WTC11 (cell line): ENCODE measurements around the gene COX8C. TPM values are rescaled to one million over a fixed set of nuclear protein-coding genes. Genes with fewer than 3 reads are reported as not detected.

Experiments used
- ATAC-seq: fragments of 200-7000 bp; cut with Tn5 transposase; 2 replicates; pipeline ENCODE4 v1.10.0; 2021; ENCODE audit warnings: mild to moderate bottlenecking, moderate library complexity
- CTCF ChIA-PET: fragments of 300-600 bp; sonication (Branson Sonifier 250); formaldehyde crosslinking; loops from one replicate; lab custom pipeline; 2021; ENCODE audit warnings: antibody characterized with exemption; lab: Charles Lee
- POLR2A ChIA-PET: fragments of 350-600 bp; sonication (Branson Sonifier 250); formaldehyde crosslinking; loops from one replicate; lab custom pipeline; 2021; ENCODE audit warnings: antibody characterized with exemption; lab: Charles Lee
- DNase-seq: peaks from one replicate; pipeline ENCODE4 v3.0.0; 2021; ENCODE audit warnings: low spot score
- H3K27ac Mint-ChIP-seq: 2 replicates; pipeline ENCODE4 v1.8.0; 2021; ENCODE audit warnings: mixed read lengths
- H3K27me3 Mint-ChIP-seq: 2 replicates; pipeline ENCODE4 v1.8.0; 2021; ENCODE audit warnings: low read depth, mild to moderate bottlenecking, moderate library complexity, mixed read lengths
- H3K36me3 Mint-ChIP-seq: 2 replicates; pipeline ENCODE4 v1.8.0; 2021; ENCODE audit warnings: mixed read lengths
- H3K4me1 Mint-ChIP-seq: 2 replicates; pipeline ENCODE4 v1.8.0; 2022; ENCODE audit warnings: mixed read lengths
- H3K4me3 Mint-ChIP-seq: 2 replicates; pipeline ENCODE4 v1.8.0; 2021; ENCODE audit warnings: mild to moderate bottlenecking, moderate library complexity, mixed read lengths
- H3K9me3 Mint-ChIP-seq: 2 replicates; pipeline ENCODE4 v1.8.0; 2021; ENCODE audit warnings: mixed read lengths
- ATF2 ChIP-seq: sonication (generic); formaldehyde crosslinking; IDR thresholded peaks from 2 replicates; pipeline ENCODE4 v1.8.1; 2022; ENCODE audit warnings: low read depth, missing genetic modification reagents, borderline replicate concordance
- E2F1 ChIP-seq: sonication (generic); formaldehyde crosslinking; IDR thresholded peaks from 2 replicates; pipeline ENCODE4 v1.8.0; 2022; ENCODE audit warnings: mild to moderate bottlenecking, missing genetic modification reagents
- E2F5 ChIP-seq: sonication (generic); formaldehyde crosslinking; IDR thresholded peaks from 2 replicates; pipeline ENCODE4 v1.8.1; 2022; ENCODE audit warnings: mild to moderate bottlenecking, moderate library complexity, missing genetic modification reagents
- ESRRA ChIP-seq: sonication (generic); formaldehyde crosslinking; IDR thresholded peaks from 2 replicates; pipeline ENCODE4 v1.8.1; 2022; ENCODE audit warnings: mild to moderate bottlenecking, missing genetic modification reagents, borderline replicate concordance
- FOXP1 ChIP-seq: sonication (generic); formaldehyde crosslinking; IDR thresholded peaks from 2 replicates; pipeline ENCODE4 v1.8.0; 2022; ENCODE audit warnings: missing genetic modification reagents, mild to moderate bottlenecking, moderate library complexity, borderline replicate concordance
- GTF2I ChIP-seq: fragments of 250-450 bp; sonication (Bioruptor Pico); conservative IDR thresholded peaks from 2 replicates; pipeline ENCODE4 v1.4.0; 2021; ENCODE audit warnings: mild to moderate bottlenecking
- JUN ChIP-seq: sonication (generic); formaldehyde crosslinking; IDR thresholded peaks from 2 replicates; pipeline ENCODE4 v1.8.0; 2023; ENCODE audit warnings: mild to moderate bottlenecking, missing genetic modification reagents
- MLX ChIP-seq: sonication (generic); formaldehyde crosslinking; IDR thresholded peaks from 2 replicates; pipeline ENCODE4 v1.8.1; 2023; ENCODE audit warnings: mild to moderate bottlenecking, missing genetic modification reagents, moderate library complexity
- NFYB ChIP-seq: sonication (generic); formaldehyde crosslinking; conservative IDR thresholded peaks from 2 replicates; pipeline ENCODE4 v1.8.0; 2022; ENCODE audit warnings: low read depth, missing genetic modification reagents
- NR3C1 ChIP-seq: sonication (generic); formaldehyde crosslinking; conservative IDR thresholded peaks from 2 replicates; pipeline ENCODE4 v1.8.1; 2023; ENCODE audit warnings: low read depth, mild to moderate bottlenecking, missing genetic modification reagents
- PRRX2 ChIP-seq: fragments of 250-450 bp; sonication (Bioruptor Pico); IDR thresholded peaks from 2 replicates; pipeline ENCODE4 v1.8.0; 2021; ENCODE audit warnings: mild to moderate bottlenecking
- RORB ChIP-seq: fragments of 250-450 bp; sonication (Bioruptor Pico); IDR thresholded peaks from 2 replicates; pipeline ENCODE4 v1.9.0; 2021; ENCODE audit warnings: mild to moderate bottlenecking
- SMAD4 ChIP-seq: sonication (generic); formaldehyde crosslinking; IDR thresholded peaks from 2 replicates; pipeline ENCODE4 v1.8.0; 2022; ENCODE audit warnings: mild to moderate bottlenecking, missing genetic modification reagents
- TEAD1 ChIP-seq: sonication (generic); formaldehyde crosslinking; IDR thresholded peaks from 2 replicates; pipeline ENCODE4 v1.8.0; 2022; ENCODE audit warnings: mild to moderate bottlenecking, missing genetic modification reagents
- TP53 ChIP-seq: sonication (generic); formaldehyde crosslinking; IDR thresholded peaks from 2 replicates; pipeline ENCODE4 v1.8.1; 2023; ENCODE audit warnings: mild to moderate bottlenecking, missing genetic modification reagents
- ZBTB21 ChIP-seq: sonication (generic); formaldehyde crosslinking; IDR thresholded peaks from 2 replicates; pipeline ENCODE4 v1.8.1; 2023; ENCODE audit warnings: mild to moderate bottlenecking, missing genetic modification reagents, borderline replicate concordance
- ZMAT4 ChIP-seq: fragments of 250-450 bp; sonication (Bioruptor Pico); IDR thresholded peaks from 2 replicates; pipeline ENCODE4 v1.9.0; 2021; ENCODE audit warnings: mild to moderate bottlenecking
- ZNF317 ChIP-seq: sonication (generic); formaldehyde crosslinking; IDR thresholded peaks from 2 replicates; pipeline ENCODE4 v1.8.1; 2023; ENCODE audit warnings: low read depth, mild to moderate bottlenecking, moderate library complexity, missing genetic modification reagents, borderline replicate concordance
- ZNF532 ChIP-seq: fragments of 250-450 bp; sonication (Bioruptor Pico); IDR thresholded peaks from 2 replicates; pipeline ENCODE4 v1.9.0; 2021; ENCODE audit warnings: mild to moderate bottlenecking, borderline replicate concordance
- total RNA-seq: library from RNA; stranded (reverse); gene quantifications from 3 replicates; pipeline ENCODE4 v1.2.3, GENCODE V29; 2021
- TF ChIP-seq, protein P1 (sequence below): sonication (generic); formaldehyde crosslinking; IDR thresholded peaks from 2 replicates; pipeline ENCODE4 v1.8.1; 2023; ENCODE audit warnings: mild to moderate bottlenecking, moderate library complexity, missing genetic modification reagents

Gene COX8C
- total RNA-seq, 1 experiment from 2014 or later, result not detected

DNA sequence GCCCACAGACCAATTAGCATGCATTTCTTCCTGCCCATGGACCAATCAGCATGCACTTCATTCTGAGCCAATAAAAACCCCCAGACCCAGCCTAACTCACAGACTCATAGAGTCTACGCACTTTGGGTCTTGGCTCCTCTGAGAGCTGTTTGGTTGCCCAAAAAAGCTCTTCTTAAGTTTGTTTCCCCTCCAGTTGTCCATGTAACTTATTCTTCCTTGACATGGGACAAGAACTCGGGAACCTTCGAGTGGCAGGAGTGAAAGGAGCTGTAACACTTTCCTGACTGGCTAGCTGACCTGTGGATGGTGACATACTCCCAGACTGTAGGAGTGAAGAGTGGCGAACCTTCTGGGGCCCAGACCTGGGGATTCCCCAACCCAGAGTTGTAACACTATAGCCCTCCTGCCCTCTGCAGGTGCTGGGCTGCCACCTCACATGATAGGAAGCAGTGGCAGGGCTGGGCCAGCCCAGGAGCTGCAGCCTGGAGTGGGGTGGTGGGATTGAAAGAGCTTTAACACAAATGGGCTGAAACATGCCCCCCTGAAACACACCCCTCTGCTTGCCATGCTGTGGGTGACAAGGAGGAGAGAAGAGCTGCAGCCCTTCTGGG, 9.7 kb upstream of the COX8C start (continued):
- TF ChIP-seq E2F1, result no peak
- TF ChIP-seq PRRX2 (CRISPR knock-in tag), result no peak
- no peak for TF ChIP-seq NR3C1
- TF ChIP-seq, all 79 proteins: peak for 0

- DNase-seq, result no peak
- ChIA-PET POLR2A (no interaction called here), CTCF (interaction anchor here (0.8 to 1.0 kb wide), 3 partner anchors 11 to 35 kb away, joined by 3 read pairs; no protein-coding TSS in a partner anchor)
- Mint-ChIP-seq H3K4me3 (no peak overlapping the region), H3K9me3 (peaks cover 45% of the 10 kb centered on the region), H3K27ac (peak overlapping the region; percentile 57; the same call in 1 of the 2 replicates), H3K36me3 (peaks cover 60% of the 10 kb centered on the region), H3K4me1 (peaks cover 29% of the 10 kb centered on the region), H3K27me3 (peaks cover 2% of the 10 kb centered on the region; the same call in 1 of the 2 replicates)
- no peak for ATAC-seq
- TF ChIP-seq E2F5 (CRISPR knock-in tag) (no peak), ESRRA (CRISPR knock-in tag) (no peak), SMAD4 (CRISPR knock-in tag) (no peak), TEAD1 (CRISPR knock-in tag) (no peak), ZBTB21 (CRISPR knock-in tag) (no peak), NFYB (no peak), ATF2 (CRISPR knock-in tag) (no peak), RORB (no peak), ZMAT4 (CRISPR knock-in tag) (no peak), ZNF317 (CRISPR knock-in tag) (no peak), MLX (no peak), FOXP1 (no peak), JUN (no peak), TP53 (CRISPR knock-in tag) (no peak), ZNF532 (CRISPR knock-in tag) (no peak), GTF2I (no peak)
- TF ChIP-seq, protein P1, sequence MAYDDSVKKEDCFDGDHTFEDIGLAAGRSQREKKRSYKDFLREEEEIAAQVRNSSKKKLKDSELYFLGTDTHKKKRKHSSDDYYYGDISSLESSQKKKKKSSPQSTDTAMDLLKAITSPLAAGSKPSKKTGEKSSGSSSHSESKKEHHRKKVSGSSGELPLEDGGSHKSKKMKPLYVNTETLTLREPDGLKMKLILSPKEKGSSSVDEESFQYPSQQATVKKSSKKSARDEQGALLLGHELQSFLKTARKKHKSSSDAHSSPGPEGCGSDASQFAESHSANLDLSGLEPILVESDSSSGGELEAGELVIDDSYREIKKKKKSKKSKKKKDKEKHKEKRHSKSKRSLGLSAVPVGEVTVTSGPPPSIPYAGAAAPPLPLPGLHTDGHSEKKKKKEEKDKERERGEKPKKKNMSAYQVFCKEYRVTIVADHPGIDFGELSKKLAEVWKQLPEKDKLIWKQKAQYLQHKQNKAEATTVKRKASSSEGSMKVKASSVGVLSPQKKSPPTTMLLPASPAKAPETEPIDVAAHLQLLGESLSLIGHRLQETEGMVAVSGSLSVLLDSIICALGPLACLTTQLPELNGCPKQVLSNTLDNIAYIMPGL (CRISPR knock-in tag), result no peak
Observed at GRCh38 chr14:93337884-93338283, 9.1 kb upstream of the COX8C start.
